GM12801 (cell line): Measurements from ENCODE around the gene TNIP2.

Experiments
- CTCF ChIP-seq: IDR thresholded peaks from one replicate; pipeline ENCODE4 v1.5.1; 2011; ENCODE audit warnings: control low read depth; ENCODE audit not compliant: insufficient read length; ENCODE audit errors: extremely low read depth

Gene TNIP2

GRCh38 chr4:2745516-2745915, 10.6 kb downstream of the TNIP2 start:
- no peak for TF ChIP-seq CTCF

GRCh38 chr4:2744576-2745270, 11.4 kb downstream of the TNIP2 start:
- TF ChIP-seq CTCF: no peak

- no peak for TF ChIP-seq CTCF
Measured at GRCh38 chr4:2743518-2744445, 12.4 kb downstream of the TNIP2 start.

GRCh38 chr4:2742823-2743517, 13.2 kb downstream of the TNIP2 start:
- no peak for TF ChIP-seq CTCF

GRCh38 chr4:2742081-2742822, 13.9 kb downstream of the TNIP2 start:
- no peak for TF ChIP-seq CTCF

GRCh38 chr4:2741626-2742025, 14.5 kb downstream of the TNIP2 start:
- no peak for TF ChIP-seq CTCF
